Ovary (tissue), 3 donors: ENCODE results near the gene GYPE.
"Not testable (repeated sequence)": the region's sequence is repeated elsewhere in the genome, so short reads cannot be mapped to it uniquely, and the experiment has no call there.

Source experiments
- POLR2A ChIP-seq: fragments of 450-650 bp; IDR thresholded peaks from one replicate; pipeline ENCODE4 v1.6.1; 2017; ENCODE audit warnings: antibody characterized with exemption, mild to moderate bottlenecking, moderate library complexity
- TF ChIP-seq, protein P1 (sequence below), 3 donors: fragments of 450-650 bp in 2 of 3; fragments of 200-600 bp in 1 of 3; IDR thresholded peaks; one replicate each; pipeline versions ENCODE4 v1.5.1 to v1.8.0; 2016 to 2022; ENCODE audit warnings: antibody characterized with exemption in 3 of 3, mild to moderate bottlenecking in 1 of 3
- donor health status: DM: no; HTN: no; CAD: no.

DNA sequence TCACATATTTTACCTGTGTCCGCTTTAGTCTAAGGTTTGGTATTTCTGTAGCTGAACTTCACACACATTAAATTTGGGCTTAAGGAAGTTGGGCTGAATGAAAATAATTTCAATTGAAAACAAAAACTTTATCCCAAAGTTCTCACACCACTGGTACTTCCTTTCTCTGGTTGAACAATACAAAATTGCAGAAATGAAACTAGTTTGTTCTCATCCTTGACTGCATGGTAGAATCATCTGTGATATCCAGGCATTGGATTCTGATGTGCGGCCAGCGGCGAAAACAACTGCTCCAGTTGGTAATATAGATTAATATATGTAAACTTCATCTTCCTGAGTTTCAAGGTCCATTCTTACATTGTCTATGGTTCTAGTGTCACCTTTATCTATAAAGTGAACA lies 15.0 kb downstream of the GYPE start:
- TF ChIP-seq, protein P1, sequence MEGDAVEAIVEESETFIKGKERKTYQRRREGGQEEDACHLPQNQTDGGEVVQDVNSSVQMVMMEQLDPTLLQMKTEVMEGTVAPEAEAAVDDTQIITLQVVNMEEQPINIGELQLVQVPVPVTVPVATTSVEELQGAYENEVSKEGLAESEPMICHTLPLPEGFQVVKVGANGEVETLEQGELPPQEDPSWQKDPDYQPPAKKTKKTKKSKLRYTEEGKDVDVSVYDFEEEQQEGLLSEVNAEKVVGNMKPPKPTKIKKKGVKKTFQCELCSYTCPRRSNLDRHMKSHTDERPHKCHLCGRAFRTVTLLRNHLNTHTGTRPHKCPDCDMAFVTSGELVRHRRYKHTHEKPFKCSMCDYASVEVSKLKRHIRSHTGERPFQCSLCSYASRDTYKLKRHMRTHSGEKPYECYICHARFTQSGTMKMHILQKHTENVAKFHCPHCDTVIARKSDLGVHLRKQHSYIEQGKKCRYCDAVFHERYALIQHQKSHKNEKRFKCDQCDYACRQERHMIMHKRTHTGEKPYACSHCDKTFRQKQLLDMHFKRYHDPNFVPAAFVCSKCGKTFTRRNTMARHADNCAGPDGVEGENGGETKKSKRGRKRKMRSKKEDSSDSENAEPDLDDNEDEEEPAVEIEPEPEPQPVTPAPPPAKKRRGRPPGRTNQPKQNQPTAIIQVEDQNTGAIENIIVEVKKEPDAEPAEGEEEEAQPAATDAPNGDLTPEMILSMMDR (IDR thresholded peaks at IDR 0.05), result not testable (repeated sequence)
- not testable (repeated sequence) for TF ChIP-seq POLR2A
